Heart left ventricle (tissue), 16 donors: ENCODE results near the gene PLD4. TPM values are rescaled to one million over a fixed set of nuclear protein-coding genes. Genes with fewer than 3 reads are reported as not detected.
"Not testable (repeated sequence)": the region's sequence is repeated elsewhere in the genome, so short reads cannot be mapped to it uniquely, and the experiment has no call there.

Experiments
- ATAC-seq, 4 donors: fragments of 200-7000 bp; cut with Tn5 transposase; one replicate each; pipeline ENCODE4 v1.9.1; 2020 to 2022; ENCODE audit warnings: moderate library complexity in 4 of 4, mild to moderate bottlenecking in 3 of 4, moderate number of reproducible peaks in 1 of 4
- DNase-seq, 5 donors: peaks; one replicate each; pipeline ENCODE4 v3.0.0-alpha.2; 2020
- H3K27ac ChIP-seq, 12 donors: fragments of 200-600 bp; sonication (generic) in 4 of 12; one replicate each; pipeline versions ENCODE4 v1.5.0 to v1.8.0; 2016 to 2022; ENCODE audit warnings: mild to moderate bottlenecking in 2 of 12
- H3K27me3 ChIP-seq, 9 donors: fragments of 200-600 bp; sonication (generic) in 2 of 9; one replicate each; pipeline versions ENCODE4 v1.5.1 to v1.8.0; 2016 to 2022; ENCODE audit warnings: mild to moderate bottlenecking in 3 of 9
- H3K36me3 ChIP-seq, 9 donors: fragments of 200-600 bp; sonication (generic) in 2 of 9; one replicate each; pipeline versions ENCODE4 v1.5.0 to v1.8.0; 2018 to 2022; ENCODE audit warnings: mild to moderate bottlenecking in 2 of 9
- H3K4me1 ChIP-seq, 12 donors: fragments of 200-600 bp; sonication (generic) in 4 of 12; one replicate each; pipeline versions ENCODE4 v1.5.0 to v1.8.0; 2016 to 2022; ENCODE audit warnings: mild to moderate bottlenecking in 3 of 12
- H3K4me3 ChIP-seq, 12 donors: fragments of 200-600 bp; sonication (generic) in 4 of 12; one replicate each; pipeline versions ENCODE4 v1.5.0 to v1.8.0; 2017 to 2022; ENCODE audit warnings: mild to moderate bottlenecking in 9 of 12, moderate library complexity in 4 of 12
- H3K9me3 ChIP-seq, 12 donors: fragments of 200-600 bp; sonication (generic) in 4 of 12; one replicate each; pipeline versions ENCODE4 v1.5.0 to v1.8.0; 2016 to 2022; ENCODE audit warnings: mild to moderate bottlenecking in 1 of 12
- POLR2A ChIP-seq, 2 donors: fragments of 450-650 bp; IDR thresholded peaks; one replicate each; pipeline ENCODE4 v1.6.1; 2017; ENCODE audit warnings: antibody characterized with exemption in 2 of 2, mild to moderate bottlenecking in 2 of 2, moderate library complexity in 2 of 2
- WGBS, 4 donors: extraction: QIAGEN DNeasy Blood & Tissue Kit in 2 of 4; methylation state at CpG; one replicate each; pipeline versions ENCODE4 v1.1.5 to v1.1.7; 2013 to 2018; 5-methylcytosine and 5-hydroxymethylcytosine counted together
- intact Hi-C, 10 donors: fragments of 100-400 bp; cut with DNase I; formaldehyde crosslinking; loops; one replicate each; pipeline versions ENCODE4 v1.11.1 to v1.14.2; 2022
- polyA plus RNA-seq, 2 donors: library from polyadenylated mRNA; stranded (reverse); fragments of 200-250 nt; gene quantifications; one replicate each; pipeline ENCODE4 v1.2.3, GENCODE V29; 2013
- total RNA-seq, 9 donors: library from RNA; depleted of rRNA in 2 of 9; stranded (reverse); fragments of >200 nt in 2 of 9; fragmentation: NEBNext Ultra II Directional in 3 of 9; extraction: Animal tissue kit (Norgen Biotek cat#: 25700) in 3 of 9; gene quantifications; one replicate each; pipeline versions ENCODE4 v1.1.0 to v1.2.4, GENCODE V29; 2016 to 2023
- TF ChIP-seq, protein P1 (sequence below), 12 donors: fragments of 200-600 bp; sonication (generic) in 4 of 12; IDR thresholded peaks; one replicate each; pipeline versions ENCODE4 v1.5.0 to v1.8.0; 2018 to 2022; ENCODE audit warnings: antibody characterized with exemption in 12 of 12, mild to moderate bottlenecking in 5 of 12
- donor health status: ischemic (EF 13 %, LVEDD 7.1; RV severe dilation, severe dysfunction).
- donor health status: healthy with polysubstance abuse.
- donor health status: DM: no; HTN: yes; CAD: no.
- donor health status: DM: no; HTN: no; CAD: no.
- donor health status: ischemic (EF 25% LVEDD 6.9; RV normal size, moderate dysfunction).
- donor health status: ischemic (EF 25% LVEDD 5.7; RV mildly dilated, moderate dysfunction).
- donor health status: healthy.
- donor health status: DM: yes; HTN: yes; CAD: no.
- donor health status: ischemic (EF 35%, LVEDD 5.7; RV mildly dilated, moderate dysfunction).
- donor health status: nonischemic (EF 11% LVEDD 7.7; RV severe dilation, severe dysfunction).
- donor health status: DM: yes; HTN: yes; CAD: no.
- donor health status: PGD.
- donor health status: ischemic (EF 29% LVEDD 5.4; RV normal size, mild dysfunction).
- donor health status: nonischemic (EF 23%, LVEDD 6.1; RV moderate dilation, normal function).

PLD4 gene
- total and polyA plus RNA-seq, 11 donors: 0.12 to 1.5 (median 0.33) TPM; not detected in 5

DNA sequence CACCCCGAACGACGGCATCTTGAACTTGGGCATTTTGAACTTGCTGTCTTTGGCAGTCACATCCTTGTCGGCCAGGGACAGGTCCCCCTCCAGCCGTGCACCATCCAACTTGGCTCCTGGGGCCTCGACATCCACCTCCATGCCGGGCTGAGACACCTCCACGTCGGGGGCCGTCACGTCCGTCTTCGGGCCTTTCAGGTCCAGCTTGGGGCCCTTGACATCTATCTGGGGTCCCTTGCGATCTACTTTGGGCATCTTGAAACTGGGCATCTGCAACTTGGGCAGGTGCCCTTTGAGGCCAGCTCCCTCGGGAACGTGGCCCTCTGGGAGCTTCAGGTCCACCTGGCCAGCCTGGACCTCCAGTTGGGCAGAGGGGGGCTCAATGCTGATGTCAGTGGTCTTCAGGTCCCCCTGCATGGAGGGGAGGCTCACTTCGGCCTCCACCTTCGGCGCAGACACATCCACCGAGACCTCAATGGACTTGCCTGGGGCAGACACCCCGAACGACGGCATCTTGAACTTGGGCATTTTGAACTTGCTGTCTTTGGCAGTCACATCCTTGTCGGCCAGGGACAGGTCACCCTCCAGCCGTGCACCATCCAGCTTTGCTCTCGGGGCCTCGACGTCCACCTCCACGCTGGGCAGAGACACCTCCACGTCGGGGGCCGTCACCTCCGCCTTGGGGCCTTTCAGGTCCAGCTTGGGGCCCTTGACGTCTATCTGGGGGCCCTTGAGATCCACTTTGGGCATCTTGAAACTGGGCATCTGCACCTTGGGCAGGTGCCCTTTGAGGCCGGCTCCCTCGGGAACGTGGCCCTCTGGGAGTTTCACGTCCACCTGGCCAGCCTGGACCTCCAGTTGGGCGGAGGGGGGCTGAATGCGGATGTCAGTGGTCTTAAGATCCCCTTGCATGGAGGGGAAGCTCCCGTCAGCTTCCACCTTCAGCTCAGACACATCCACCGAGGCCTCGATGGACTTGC, 21.6 kb downstream of the PLD4 start:
- DNase-seq: peak in 2 of 5 donors; percentile 21 to 49
- 90 to 95% (median 94%) methylated on average over 26 to 43 of the region's 43 CpGs for WGBS, 4 donors
- intact Hi-C loops, H3K9me3 ChIP-seq, H3K27ac ChIP-seq, H3K4me1 ChIP-seq, H3K27me3 ChIP-seq, H3K4me3 ChIP-seq, ATAC-seq, H3K36me3 ChIP-seq: not testable (repeated sequence)

DNA sequence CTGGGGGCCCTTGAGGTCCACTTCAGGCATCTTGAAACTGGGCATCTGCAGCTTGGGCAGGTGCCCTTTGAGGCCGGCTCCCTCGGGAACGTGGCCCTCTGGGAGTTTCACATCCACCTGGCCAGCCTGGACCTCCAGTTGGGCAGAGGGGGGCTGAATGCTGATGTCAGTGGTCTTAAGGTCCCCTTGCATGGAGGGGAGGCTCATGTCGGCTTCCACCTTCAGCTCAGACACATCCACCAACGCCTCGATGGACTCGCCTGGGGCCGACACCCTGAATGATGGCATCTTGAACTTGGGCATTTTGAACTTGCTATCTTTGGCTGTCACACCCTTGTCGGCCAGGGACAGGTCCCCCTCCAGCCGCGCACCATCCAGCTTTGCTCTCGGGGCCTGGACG, 22.5 kb downstream of the PLD4 start:
- H3K9me3 ChIP-seq, H3K4me1 ChIP-seq, H3K27ac ChIP-seq, intact Hi-C loops, H3K27me3 ChIP-seq, H3K36me3 ChIP-seq, ATAC-seq, H3K4me3 ChIP-seq: not testable (repeated sequence)
- 90 to 95% (median 93%) methylated on average over 10 to 13 of the region's 13 CpGs for WGBS, 4 donors
- DNase-seq: peak in 2 of 5 donors; percentile 8 to 33

DNA sequence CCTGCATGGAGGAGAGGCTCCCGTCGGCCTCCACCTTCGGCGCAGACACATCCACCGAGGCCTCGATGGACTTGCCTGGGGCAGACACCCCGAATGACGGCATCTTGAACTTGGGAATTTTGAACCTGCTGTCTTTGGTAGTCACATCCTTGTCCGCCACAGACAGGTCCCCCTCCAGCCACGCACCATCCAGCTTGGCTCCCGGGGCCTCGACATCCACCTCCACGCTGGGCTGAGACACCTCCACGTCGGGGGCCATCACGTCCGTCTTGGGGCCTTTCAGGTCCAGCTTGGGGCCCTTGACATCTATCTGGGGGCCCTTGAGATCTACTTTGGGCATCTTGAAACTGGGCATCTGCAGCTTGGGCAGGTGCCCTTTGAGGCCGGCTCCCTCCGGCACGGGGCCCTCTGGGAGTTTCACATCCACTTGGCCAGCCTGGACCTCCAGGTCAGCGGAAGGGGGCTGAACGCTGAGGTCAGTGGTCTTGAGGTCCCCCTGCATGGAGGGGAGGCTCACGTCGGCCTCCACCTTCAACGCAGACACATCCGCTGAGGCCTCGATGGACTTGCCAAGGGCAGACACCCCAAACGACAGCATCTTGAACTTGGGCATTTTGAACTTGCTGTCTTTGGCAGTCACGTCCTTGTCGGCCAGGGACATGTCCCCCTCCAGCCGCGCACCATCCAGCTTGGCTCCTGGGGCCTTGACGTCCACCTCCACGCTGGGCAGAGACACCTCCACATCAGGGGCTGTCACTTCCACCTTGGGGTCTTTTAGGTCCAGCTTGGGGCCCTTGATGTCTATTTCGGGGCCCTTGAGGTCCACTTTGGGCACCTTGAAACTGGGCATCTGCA, 23.4 kb downstream of the PLD4 start:
- H3K9me3 ChIP-seq, H3K36me3 ChIP-seq, H3K27me3 ChIP-seq, H3K4me1 ChIP-seq, H3K27ac ChIP-seq, ATAC-seq, H3K4me3 ChIP-seq, intact Hi-C loops: not testable (repeated sequence)
- 91 to 94% (median 94%) methylated on average over 20 to 35 of the region's 35 CpGs for WGBS, 4 donors
- peak in 2 of 5 donors; percentile 16 to 44 for DNase-seq

DNA sequence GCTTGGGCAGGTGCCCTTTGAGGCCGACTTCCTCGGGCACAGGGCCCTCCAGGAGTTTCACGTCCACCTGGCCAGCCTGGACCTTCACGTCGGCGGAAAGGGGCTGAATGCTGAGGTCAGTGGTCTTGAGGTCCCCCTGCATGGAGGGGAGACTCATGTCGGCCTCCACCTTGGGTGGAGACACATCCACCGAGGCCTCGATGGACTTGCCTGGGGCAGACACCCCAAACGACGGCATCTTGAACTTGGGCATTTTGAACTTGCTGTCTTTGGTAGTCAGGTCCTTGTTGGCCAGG, 24.0 kb downstream of the PLD4 start:
- TF ChIP-seq POLR2A (IDR thresholded peaks at IDR 0.05): no peak
- TF ChIP-seq, protein P1, sequence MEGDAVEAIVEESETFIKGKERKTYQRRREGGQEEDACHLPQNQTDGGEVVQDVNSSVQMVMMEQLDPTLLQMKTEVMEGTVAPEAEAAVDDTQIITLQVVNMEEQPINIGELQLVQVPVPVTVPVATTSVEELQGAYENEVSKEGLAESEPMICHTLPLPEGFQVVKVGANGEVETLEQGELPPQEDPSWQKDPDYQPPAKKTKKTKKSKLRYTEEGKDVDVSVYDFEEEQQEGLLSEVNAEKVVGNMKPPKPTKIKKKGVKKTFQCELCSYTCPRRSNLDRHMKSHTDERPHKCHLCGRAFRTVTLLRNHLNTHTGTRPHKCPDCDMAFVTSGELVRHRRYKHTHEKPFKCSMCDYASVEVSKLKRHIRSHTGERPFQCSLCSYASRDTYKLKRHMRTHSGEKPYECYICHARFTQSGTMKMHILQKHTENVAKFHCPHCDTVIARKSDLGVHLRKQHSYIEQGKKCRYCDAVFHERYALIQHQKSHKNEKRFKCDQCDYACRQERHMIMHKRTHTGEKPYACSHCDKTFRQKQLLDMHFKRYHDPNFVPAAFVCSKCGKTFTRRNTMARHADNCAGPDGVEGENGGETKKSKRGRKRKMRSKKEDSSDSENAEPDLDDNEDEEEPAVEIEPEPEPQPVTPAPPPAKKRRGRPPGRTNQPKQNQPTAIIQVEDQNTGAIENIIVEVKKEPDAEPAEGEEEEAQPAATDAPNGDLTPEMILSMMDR (IDR thresholded peaks at IDR 0.05): no peak
- no peaks in the 10 kb centered on the region for H3K27me3 ChIP-seq
- 88 to 96% (median 94%) methylated on average over 8 to 11 of the region's 11 CpGs; no CpG with 5 or more reads in 1 of the 4 donors for WGBS, 4 donors
- no peaks in the 10 kb centered on the region for H3K9me3 ChIP-seq
- H3K4me1 ChIP-seq: no peaks in the 10 kb centered on the region
- DNase-seq (peak in 2 of 5 donors; percentile 17 to 51), ATAC-seq (no peak)
- no peak overlapping the region for H3K27ac ChIP-seq
- no peak overlapping the region for H3K4me3 ChIP-seq
- H3K36me3 ChIP-seq: no peaks in the 10 kb centered on the region
- intact Hi-C loops: no loop called here

DNA sequence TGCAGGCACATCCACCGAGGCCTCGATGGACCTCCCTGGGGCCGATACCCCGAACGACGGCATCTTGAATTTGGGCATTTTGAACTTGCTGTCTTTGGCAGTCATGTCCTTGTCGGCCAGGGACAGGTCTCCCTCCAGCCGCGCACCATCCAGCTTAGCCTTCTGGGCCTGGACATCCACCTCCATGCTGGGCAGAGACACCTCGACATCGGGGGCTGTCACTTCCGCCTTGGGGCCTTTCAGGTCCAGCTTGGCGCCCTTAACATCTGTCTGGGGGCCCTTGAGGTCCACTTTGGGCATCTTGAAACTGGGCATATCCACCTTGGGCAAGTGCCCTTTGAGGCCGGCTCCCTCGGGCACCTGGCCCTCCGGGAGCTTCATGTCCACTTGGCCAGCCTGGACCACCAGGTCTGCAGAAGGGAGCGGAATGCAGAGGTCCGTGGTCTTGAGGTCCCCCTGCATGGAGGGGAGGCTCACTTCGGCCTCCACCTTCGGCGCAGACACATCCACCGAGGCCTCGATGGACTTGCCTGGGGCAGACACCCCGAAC, 24.8 kb downstream of the PLD4 start:
- H3K4me1 ChIP-seq, ATAC-seq, H3K27ac ChIP-seq, H3K4me3 ChIP-seq, H3K27me3 ChIP-seq, H3K9me3 ChIP-seq, H3K36me3 ChIP-seq, intact Hi-C loops: not testable (repeated sequence)
- WGBS, 4 donors: 91 to 96% (median 94%) methylated on average over 8 to 24 of the region's 24 CpGs
- peak in 2 of 5 donors; percentile 8 to 29 for DNase-seq

DNA sequence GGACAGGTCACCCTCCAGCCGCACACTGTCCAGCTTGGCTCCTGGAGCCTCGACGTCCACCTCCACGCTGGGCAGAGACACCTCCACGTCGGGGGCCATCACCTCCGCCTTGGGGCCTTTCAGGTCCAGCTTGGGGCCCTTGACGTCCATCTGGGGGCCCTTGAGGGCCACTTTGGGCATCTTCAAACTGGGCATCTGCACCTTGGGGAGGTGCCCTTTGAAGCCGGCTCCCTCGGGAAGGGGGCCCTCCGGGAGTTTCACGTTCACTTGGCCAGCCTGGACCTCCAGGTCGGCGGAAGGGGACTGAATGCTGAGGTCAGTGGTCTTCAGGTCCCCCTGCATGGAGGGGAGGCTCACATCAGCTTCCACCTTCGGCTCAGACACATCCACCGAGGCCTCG, 25.3 kb downstream of the PLD4 start:
- H3K4me1 ChIP-seq: no peaks in the 10 kb centered on the region
- H3K36me3 ChIP-seq: no peaks in the 10 kb centered on the region
- H3K4me3 ChIP-seq: no peak overlapping the region
- no peak for ATAC-seq
- no peaks in the 10 kb centered on the region for H3K9me3 ChIP-seq
- no peaks in the 10 kb centered on the region for H3K27me3 ChIP-seq
- no peak for TF ChIP-seq POLR2A (IDR thresholded peaks at IDR 0.05)
- TF ChIP-seq, protein P1 (IDR thresholded peaks at IDR 0.05): no peak
- 89 to 92% (median 91%) methylated on average over 13 to 17 of the region's 17 CpGs for WGBS, 4 donors
- intact Hi-C loops: no loop called here
- DNase-seq: peak in 2 of 5 donors; percentile 6 to 55
- no peak overlapping the region for H3K27ac ChIP-seq

DNA sequence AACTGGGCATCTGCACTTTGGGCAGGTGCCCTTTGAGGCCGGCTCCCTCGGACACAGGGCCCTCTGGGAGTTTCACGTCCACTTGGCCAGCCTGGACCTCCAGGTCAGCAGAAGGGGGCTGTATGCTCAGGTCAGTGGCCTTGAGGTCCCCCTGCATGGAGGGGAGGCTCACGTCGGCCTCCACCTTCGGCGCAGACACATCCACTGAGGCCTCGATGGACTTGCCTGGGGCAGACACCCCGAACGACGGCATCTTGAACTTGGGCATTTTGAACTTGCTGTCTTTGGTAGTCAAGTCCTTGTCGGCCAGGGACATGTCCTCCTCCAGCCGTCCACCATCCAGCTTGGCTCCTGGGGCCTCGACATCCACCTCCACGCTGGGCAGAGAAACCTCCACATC, 26.0 kb downstream of the PLD4 start:
- H3K27ac ChIP-seq, H3K4me1 ChIP-seq, intact Hi-C loops, ATAC-seq, H3K4me3 ChIP-seq, H3K27me3 ChIP-seq, H3K9me3 ChIP-seq, H3K36me3 ChIP-seq: not testable (repeated sequence)
- DNase-seq: peak in 1 of 5 donors; percentile 3
- 84 to 94% (median 92%) methylated on average over 10 to 15 of the region's 15 CpGs for WGBS, 4 donors

DNA sequence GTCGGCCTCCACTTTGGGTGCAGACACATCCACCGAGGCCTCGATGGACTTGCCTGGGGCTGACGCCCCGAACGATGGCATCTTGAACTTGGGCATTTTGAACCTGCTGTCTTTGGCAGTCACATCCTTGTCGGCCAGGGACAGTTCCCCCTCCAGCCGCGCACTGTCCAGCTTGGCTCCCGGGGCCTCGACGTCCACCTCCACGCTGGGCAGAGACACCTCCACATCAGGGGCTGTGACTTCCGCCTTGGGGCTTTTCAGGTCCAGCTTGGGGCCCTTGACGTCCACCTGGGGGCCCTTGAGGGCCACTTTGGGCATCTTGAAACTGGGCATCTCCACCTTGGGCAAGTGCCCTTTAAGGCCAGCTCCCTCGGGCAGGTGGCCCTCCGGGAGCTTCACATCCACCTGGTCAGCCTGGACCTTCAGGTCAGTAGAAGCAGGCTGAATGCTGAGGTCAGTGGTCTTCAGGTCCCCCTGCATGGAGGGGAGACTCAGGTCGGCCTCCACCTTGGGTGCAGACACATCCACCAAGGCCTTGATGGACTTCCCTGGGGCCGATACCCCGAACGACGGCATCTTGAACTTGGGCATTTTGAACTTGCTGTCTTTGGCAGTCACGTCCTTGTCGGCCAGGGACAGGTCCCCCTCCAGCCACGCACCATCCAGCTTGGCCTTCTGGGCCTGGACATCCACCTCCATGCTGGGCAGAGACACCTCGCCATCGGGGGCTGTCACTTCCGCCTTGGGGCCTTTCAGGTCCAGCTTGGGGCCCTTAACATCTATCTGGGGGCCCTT, 27.4 kb downstream of the PLD4 start:
- ATAC-seq, H3K9me3 ChIP-seq, H3K4me3 ChIP-seq, H3K36me3 ChIP-seq, H3K4me1 ChIP-seq, H3K27ac ChIP-seq, intact Hi-C loops: not testable (repeated sequence)
- DNase-seq: peak in 2 of 5 donors; percentile 17 to 55
- 81 to 94% (median 85%) methylated on average over 23 to 28 of the region's 28 CpGs for WGBS, 4 donors
- peaks cover 0 to 11% (median 0%) of the 10 kb centered on the region in 9 donors for H3K27me3 ChIP-seq
